Endothelial cell of umbilical vein (primary cell): ENCODE measurements around the gene KAZALD1. TPM values are rescaled to one million over a fixed set of nuclear protein-coding genes. Genes with fewer than 3 reads are reported as not detected.

Experiments
- BruUV-seq: library from RNA; stranded (reverse); fragments of 400-500 nt; replicated peaks from 2 replicates; lab custom pipeline; 2021; lab: Mats Ljungman, UMichigan
- CTCF ChIA-PET: fragments of 300-600, 350-600 bp; sonication (Branson Sonifier 250); formaldehyde crosslinking; loops from one replicate; lab custom pipeline; 2021; ENCODE audit warnings: antibody characterized with exemption, inconsistent platforms; lab: Charles Lee
- POLR2A ChIA-PET: fragments of 300-600, 350-600 bp; sonication (Branson Sonifier 250); formaldehyde crosslinking; loops from one replicate; lab custom pipeline; 2021; ENCODE audit warnings: antibody characterized with exemption, inconsistent platforms; lab: Charles Lee
- DNase-seq: peaks from one replicate; pipeline ENCODE4 v3.0.0-alpha.2; 2011; ENCODE audit warnings: low read depth, low spot score
- FAIRE-seq: peaks from 2 replicates; lab custom pipeline; 2011; peaks lifted over from hg19 to GRCh38; lab: Jason Lieb, UNC
- H2AFZ ChIP-seq: 2 replicates; pipeline ENCODE4 v1.6.0; 2012; ENCODE audit warnings: low read depth, low read length, control low read depth, inconsistent platforms
- H3K27ac ChIP-seq: 2 replicates; pipeline ENCODE4 v1.5.1; 2011; ENCODE audit warnings: low read depth, mild to moderate bottlenecking, control low read depth, low read length, moderate library complexity; ENCODE audit not compliant: insufficient read depth
- H3K27me3 ChIP-seq, 2 experiments: 2 replicates each; pipeline versions ENCODE4 v1.6.0 to v1.6.1; 2011; ENCODE audit warnings: low read length in 2 of 2, mixed read lengths in 1 of 2; ENCODE audit not compliant: control insufficient read depth in 2 of 2, insufficient read depth in 2 of 2
- H3K36me3 ChIP-seq, 2 experiments: 2 replicates in 1 of 2; 3 replicates in 1 of 2; pipeline ENCODE4 v1.5.1; 2011; ENCODE audit warnings: low read length in 2 of 2, mild to moderate bottlenecking in 1 of 2, moderate library complexity in 1 of 2; ENCODE audit not compliant: control insufficient read depth in 2 of 2, insufficient read depth in 2 of 2; ENCODE audit errors: extremely low read depth in 1 of 2
- H3K4me1 ChIP-seq: 3 replicates; pipeline ENCODE4 v1.5.1; 2011; ENCODE audit warnings: mild to moderate bottlenecking, low read length; ENCODE audit not compliant: control insufficient read depth, insufficient read depth; ENCODE audit errors: extremely low read depth
- H3K4me2 ChIP-seq: 2 replicates; pipeline ENCODE4 v1.6.1; 2011; ENCODE audit warnings: low read length, control low read depth, mixed read lengths; ENCODE audit not compliant: insufficient read depth
- H3K4me3 ChIP-seq, 3 experiments: fragments of 200-600 bp in 1 of 3; sonication (generic), shearing (Covaris generic) in 1 of 3; replicated peaks in 1 of 3; 2 replicates each; pipeline ENCODE4 v1.5.1; 2011 to 2016; ENCODE audit warnings: control low read depth in 3 of 3, low read length in 3 of 3, mild to moderate bottlenecking in 2 of 3, inconsistent platforms in 1 of 3, low read depth in 1 of 3, moderate library complexity in 1 of 3; ENCODE audit not compliant: insufficient read depth in 1 of 3
- H3K79me2 ChIP-seq: 2 replicates; pipeline ENCODE4 v1.6.0; 2012; ENCODE audit warnings: low read length, inconsistent platforms; ENCODE audit not compliant: control insufficient read depth, insufficient read depth
- H3K9ac ChIP-seq: replicated peaks from 2 replicates; pipeline ENCODE3; 2011; ENCODE audit warnings: low read length, control low read depth; ENCODE audit not compliant: insufficient read depth; ENCODE audit errors: extremely low read depth
- H3K9me1 ChIP-seq: replicated peaks from 3 replicates; pipeline ENCODE4 v1.6.0; 2011; ENCODE audit warnings: mild to moderate bottlenecking, low read length; ENCODE audit not compliant: control insufficient read depth, insufficient read depth; ENCODE audit errors: extremely low read depth
- H3K9me3 ChIP-seq: replicated peaks from 2 replicates; pipeline ENCODE4 v1.5.1; 2012; ENCODE audit warnings: low read length, inconsistent platforms; ENCODE audit not compliant: control insufficient read depth, insufficient read depth
- H4K20me1 ChIP-seq: replicated peaks from 2 replicates; pipeline ENCODE3; 2011; ENCODE audit warnings: mild to moderate bottlenecking, low read length; ENCODE audit not compliant: control insufficient read depth, insufficient read depth; ENCODE audit errors: extremely low read depth
- EZH2 ChIP-seq: IDR thresholded peaks from 2 replicates; pipeline ENCODE4 v1.6.1; 2012; ENCODE audit warnings: borderline replicate concordance, low read depth, mild to moderate bottlenecking, moderate library complexity, low read length, inconsistent platforms; ENCODE audit not compliant: severe bottlenecking
- FOS ChIP-seq: IDR thresholded peaks from 2 replicates; pipeline ENCODE4 v1.6.1; 2011; ENCODE audit warnings: mild to moderate bottlenecking, low read length, moderate library complexity, borderline replicate concordance; ENCODE audit not compliant: insufficient read depth
- GATA2 ChIP-seq: IDR thresholded peaks from 2 replicates; pipeline ENCODE4 v1.7.0; 2011; ENCODE audit warnings: low read depth, mild to moderate bottlenecking, moderate library complexity, mixed read lengths, low read length; ENCODE audit not compliant: insufficient read length, insufficient read depth
- JUN ChIP-seq: IDR thresholded peaks from 2 replicates; pipeline ENCODE4 v1.6.1; 2011; ENCODE audit warnings: borderline replicate concordance, low read depth; ENCODE audit not compliant: insufficient read length, insufficient read depth
- MYC ChIP-seq: IDR thresholded peaks from one replicate; pipeline ENCODE4 v1.6.1; 2011; ENCODE audit warnings: mild to moderate bottlenecking, low read depth, low read length
- POLR2A ChIP-seq: IDR thresholded peaks from 2 replicates; pipeline ENCODE4 v1.6.1; 2012; ENCODE audit warnings: low read depth, mild to moderate bottlenecking, control low read depth, low read length
- POLR2AphosphoS5 ChIP-seq: IDR thresholded peaks from 2 replicates; pipeline ENCODE4 v1.6.1; 2012; ENCODE audit warnings: low read depth, mild to moderate bottlenecking, control low read depth, low read length, moderate library complexity; ENCODE audit not compliant: insufficient read depth
- dilution Hi-C: fragments of 300-500 bp; cut with MboI; formaldehyde crosslinking; loops from one replicate; pipeline ENCODE4 v1.15.0; 2019; ENCODE audit warnings: low sequenced_read_pairs; ENCODE audit not compliant: extremely low pct_ligation_motif_present
- intact Hi-C: fragments of 100-400 bp; cut with micrococcal nuclease; formaldehyde crosslinking; loops from one replicate; pipeline ENCODE4 v1.10.0; 2022
- polyA plus RNA-seq, 4 experiments: library from polyadenylated mRNA; depleted of rRNA in 3 of 4; stranded (reverse) in 3 of 4; unstranded in 1 of 4; fragments of >200 nt; gene quantifications; 2 replicates each; pipeline versions ENCODE4 v1.2.1 to v1.2.3, GENCODE V29; 2011 to 2012; ENCODE audit warnings: missing spikeins in 1 of 4
- total RNA-seq: library from RNA; stranded (reverse); gene quantifications from 2 replicates; pipeline ENCODE4 v1.2.3, GENCODE V29; 2021
- TF ChIP-seq, protein P1 (sequence below): IDR thresholded peaks from 2 replicates; pipeline ENCODE4 v1.6.1; 2011; ENCODE audit not compliant: insufficient read depth, insufficient read length
- TF ChIP-seq, protein P2 (sequence below), 2 donors: IDR thresholded peaks; 1 replicate in 1 of 2; 2 replicates in 1 of 2; pipeline ENCODE4 v1.5.1; 2011; ENCODE audit warnings: low read length in 2 of 2, mild to moderate bottlenecking in 2 of 2, moderate library complexity in 2 of 2, control low read depth in 1 of 2, inconsistent platforms in 1 of 2, low read depth in 1 of 2; ENCODE audit not compliant: insufficient read depth in 1 of 2; ENCODE audit errors: extremely low read depth in 1 of 2

Gene KAZALD1
- total and polyA plus RNA-seq, 2 donors (not counting 3 experiments of a cell fraction or from before 2014, with no cell fraction given) = 3.0 to 3.3 TPM

- CTCF ChIA-PET = interaction anchor here (3.3 kb wide), 1 partner anchor 11 kb away, joined by 16 read pairs; no protein-coding TSS in a partner anchor
Observed at GRCh38 chr10:101090597-101090996, 28.8 kb downstream of the KAZALD1 start.

More at GRCh38 chr10:101090597-101090996, 28.8 kb downstream of the KAZALD1 start:
- no peak for TF ChIP-seq FOS
- TF ChIP-seq EZH2 = no peak
- TF ChIP-seq GATA2 = no peak
- TF ChIP-seq, protein P1, sequence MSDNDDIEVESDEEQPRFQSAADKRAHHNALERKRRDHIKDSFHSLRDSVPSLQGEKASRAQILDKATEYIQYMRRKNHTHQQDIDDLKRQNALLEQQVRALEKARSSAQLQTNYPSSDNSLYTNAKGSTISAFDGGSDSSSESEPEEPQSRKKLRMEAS = no peak
- TF ChIP-seq JUN = no peak
- no peak for TF ChIP-seq MYC
- no peak for TF ChIP-seq POLR2A
- TF ChIP-seq POLR2AphosphoS5 = no peak
- TF ChIP-seq, protein P2, sequence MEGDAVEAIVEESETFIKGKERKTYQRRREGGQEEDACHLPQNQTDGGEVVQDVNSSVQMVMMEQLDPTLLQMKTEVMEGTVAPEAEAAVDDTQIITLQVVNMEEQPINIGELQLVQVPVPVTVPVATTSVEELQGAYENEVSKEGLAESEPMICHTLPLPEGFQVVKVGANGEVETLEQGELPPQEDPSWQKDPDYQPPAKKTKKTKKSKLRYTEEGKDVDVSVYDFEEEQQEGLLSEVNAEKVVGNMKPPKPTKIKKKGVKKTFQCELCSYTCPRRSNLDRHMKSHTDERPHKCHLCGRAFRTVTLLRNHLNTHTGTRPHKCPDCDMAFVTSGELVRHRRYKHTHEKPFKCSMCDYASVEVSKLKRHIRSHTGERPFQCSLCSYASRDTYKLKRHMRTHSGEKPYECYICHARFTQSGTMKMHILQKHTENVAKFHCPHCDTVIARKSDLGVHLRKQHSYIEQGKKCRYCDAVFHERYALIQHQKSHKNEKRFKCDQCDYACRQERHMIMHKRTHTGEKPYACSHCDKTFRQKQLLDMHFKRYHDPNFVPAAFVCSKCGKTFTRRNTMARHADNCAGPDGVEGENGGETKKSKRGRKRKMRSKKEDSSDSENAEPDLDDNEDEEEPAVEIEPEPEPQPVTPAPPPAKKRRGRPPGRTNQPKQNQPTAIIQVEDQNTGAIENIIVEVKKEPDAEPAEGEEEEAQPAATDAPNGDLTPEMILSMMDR (IDR thresholded peaks at IDR 0.05; ENCODE audit: extremely low read depth in 1 of 2, insufficient read depth in 1 of 2, low read depth in 1 of 2, low read length in 2 of 2) = no peak
- H3K4me2 ChIP-seq = no peak overlapping the region
- H3K9me1 ChIP-seq = no peaks in the 10 kb centered on the region
- dilution Hi-C loops (no loop called here), intact Hi-C loops (no loop called here)
- FAIRE-seq = no peak
- H3K79me2 ChIP-seq = no peaks in the 10 kb centered on the region
- H3K4me3 ChIP-seq = no peak overlapping the region
- H4K20me1 ChIP-seq = no peaks in the 10 kb centered on the region
- H3K36me3 ChIP-seq = no peaks in the 10 kb centered on the region
- H3K27ac ChIP-seq = no peak overlapping the region
- H2AFZ ChIP-seq = no peak overlapping the region
- DNase-seq = no peak
- no TSS peak for BruUV-seq
- no peaks in the 10 kb centered on the region for H3K4me1 ChIP-seq
- no peaks in the 10 kb centered on the region for H3K9me3 ChIP-seq
- POLR2A ChIA-PET = no interaction called here
- peaks cover 28 to 32% of the 10 kb centered on the region in 2 experiments for H3K27me3 ChIP-seq
- no peak overlapping the region for H3K9ac ChIP-seq
